Measurements from ENCODE around the gene MGA. TPM values are rescaled to one million over a fixed set of nuclear protein-coding genes. Genes with fewer than 3 reads are reported as not detected.

MGA gene
- total RNA-seq, 4 donors from 2014 or later = 29.7 to 53.8 (median 31.7) TPM

GRCh38 chr15:41814534-41814933 lies 154.3 kb downstream of the MGA start:
- no peaks in the 10 kb centered on the region for H3K9me3 ChIP-seq
- peaks cover 0 to 13% (median 4%) of the 10 kb centered on the region in 4 donors for H3K4me1 ChIP-seq
- peaks cover 0 to 78% (median 29%) of the 10 kb centered on the region in 3 donors for H3K36me3 ChIP-seq
- 90 to 93% methylated on average over 5 of the region's 5 CpGs for WGBS, 2 donors
- TF ChIP-seq CTCF (IDR thresholded peaks at IDR 0.05) = no peak
- TF ChIP-seq POLR2A (IDR thresholded peaks at IDR 0.05) = no peak
- TF ChIP-seq EP300 (IDR thresholded peaks at IDR 0.05) = no peak
- DNase-seq (ENCODE audit: low spot score in 2 of 2) = no peak
- H3K4me3 ChIP-seq = no peak overlapping the region
- no peaks in the 10 kb centered on the region for H3K27me3 ChIP-seq
- no peak overlapping the region for H3K27ac ChIP-seq

- H3K9me3 ChIP-seq = no peaks in the 10 kb centered on the region
- H3K4me3 ChIP-seq = no peak overlapping the region
- 88 to 98% methylated on average over 7 to 9 of the region's 9 CpGs for WGBS, 2 donors
- H3K4me1 ChIP-seq = peaks cover 0 to 2% (median 0%) of the 10 kb centered on the region in 4 donors
- no peak for TF ChIP-seq POLR2A (IDR thresholded peaks at IDR 0.05)
- TF ChIP-seq CTCF (IDR thresholded peaks at IDR 0.05) = no peak
- TF ChIP-seq EP300 (IDR thresholded peaks at IDR 0.05) = no peak
- peaks cover under 1 to 100% (median 32%) of the 10 kb centered on the region in 3 donors for H3K36me3 ChIP-seq
- no peak for DNase-seq (ENCODE audit: low spot score in 2 of 2)
- H3K27me3 ChIP-seq = no peaks in the 10 kb centered on the region
- no peak overlapping the region for H3K27ac ChIP-seq
Measured at GRCh38 chr15:41816788-41817187, 156.6 kb downstream of the MGA start.

- no peaks in the 10 kb centered on the region for H3K9me3 ChIP-seq
- WGBS, 2 donors = 79 to 89% methylated on average over 12 to 14 of the region's 14 CpGs
- H3K27ac ChIP-seq = no peak overlapping the region
- TF ChIP-seq POLR2A (IDR thresholded peaks at IDR 0.05) (no peak), EP300 (IDR thresholded peaks at IDR 0.05) (no peak), CTCF (IDR thresholded peaks at IDR 0.05) (no peak)
- H3K4me3 ChIP-seq = no peak overlapping the region
- no peaks in the 10 kb centered on the region for H3K4me1 ChIP-seq
- peaks cover 2 to 100% (median 34%) of the 10 kb centered on the region in 3 donors for H3K36me3 ChIP-seq
- no peak for DNase-seq (ENCODE audit: low spot score in 2 of 2)
- H3K27me3 ChIP-seq = no peaks in the 10 kb centered on the region
Measured at GRCh38 chr15:41817327-41817726, 157.1 kb downstream of the MGA start.

GRCh38 chr15:41817781-41818180 lies 157.6 kb downstream of the MGA start:
- DNase-seq (ENCODE audit: low spot score in 2 of 2) = no peak
- no peaks in the 10 kb centered on the region for H3K27me3 ChIP-seq
- no peak overlapping the region for H3K27ac ChIP-seq
- H3K9me3 ChIP-seq = no peaks in the 10 kb centered on the region
- no peak overlapping the region for H3K4me3 ChIP-seq
- no peaks in the 10 kb centered on the region for H3K4me1 ChIP-seq
- TF ChIP-seq EP300 (IDR thresholded peaks at IDR 0.05) (no peak), CTCF (IDR thresholded peaks at IDR 0.05) (no peak), POLR2A (IDR thresholded peaks at IDR 0.05) (no peak)
- WGBS, 2 donors = 78 to 86% methylated on average over 6 of the region's 6 CpGs
- peaks cover 2 to 100% (median 29%) of the 10 kb centered on the region in 3 donors for H3K36me3 ChIP-seq

GRCh38 chr15:41819455-41820050 lies 159.3 kb downstream of the MGA start:
- Histone ChIP-seq H3K36me3 (peaks cover 2 to 100% (median 27%) of the 10 kb centered on the region in 3 donors), H3K4me1 (no peaks in the 10 kb centered on the region), H3K27me3 (no peaks in the 10 kb centered on the region), H3K27ac (no peak overlapping the region), H3K9me3 (no peaks in the 10 kb centered on the region), H3K4me3 (no peak overlapping the region)
- TF ChIP-seq POLR2A (IDR thresholded peaks at IDR 0.05) = no peak
- no peak for TF ChIP-seq CTCF (IDR thresholded peaks at IDR 0.05)
- TF ChIP-seq EP300 (IDR thresholded peaks at IDR 0.05) = no peak
- WGBS, 2 donors = 88 to 93% methylated on average over 9 of the region's 9 CpGs
- no peak for DNase-seq (ENCODE audit: low spot score in 2 of 2)

All from tibial nerve (tissue), 4 donors.